ENCODE results near the gene MCTP2.

Gene MCTP2

DNA sequence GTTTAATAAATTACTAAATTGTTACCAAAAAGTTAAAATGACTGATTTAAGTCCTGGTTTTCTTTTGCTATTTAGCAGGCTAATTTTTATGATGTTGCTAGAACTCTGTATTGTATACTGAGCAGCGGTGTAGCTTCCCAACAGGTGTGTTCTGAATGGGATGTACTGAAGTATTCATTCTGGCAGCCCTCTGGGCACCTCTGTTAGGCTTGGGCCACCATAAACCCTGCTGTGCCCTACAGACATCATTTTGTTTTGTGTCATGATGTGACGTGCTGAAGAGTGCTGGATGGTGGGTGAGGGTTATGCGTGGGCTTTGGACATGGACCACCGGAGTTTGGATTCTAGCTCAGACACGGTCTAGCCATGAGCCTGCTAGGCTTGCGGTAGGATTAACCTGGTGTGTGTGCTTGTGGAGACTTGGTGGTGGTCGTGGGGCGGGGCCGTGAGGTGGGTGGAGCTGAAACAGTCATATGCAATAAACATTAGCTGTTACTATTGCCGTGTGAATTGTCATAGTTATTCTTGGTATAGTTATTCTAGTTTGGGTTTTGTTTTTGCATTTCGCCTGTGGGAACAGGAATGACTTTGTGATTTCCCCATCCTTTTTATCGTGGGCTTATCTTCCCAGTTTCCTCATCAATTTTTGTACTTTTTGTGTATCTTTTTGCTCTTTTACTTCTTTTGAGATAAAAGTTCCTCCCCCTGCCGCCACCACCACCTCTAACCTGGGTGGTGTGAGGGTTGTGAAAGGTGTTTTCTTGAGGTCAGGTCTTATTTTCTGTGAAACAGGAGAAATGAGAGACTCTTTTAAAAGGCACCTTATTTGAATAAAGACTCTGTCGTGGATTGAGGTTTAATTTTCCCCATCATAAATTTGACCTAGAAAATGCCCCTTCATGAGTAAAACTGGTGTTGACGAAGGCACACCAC, 93.7 kb downstream of the MCTP2 start:
- ChIA-PET CTCF (interaction anchor here (0.6 to 6.5 kb wide), 17 partner anchors 9 to 1618 kb away, joined by 3 to 115 read pairs (median 4); no protein-coding TSS in a partner anchor), POLR2A (ENCODE audit: low non-redundant PET) (no interaction called here)
- H3K27ac ChIP-seq: no peak overlapping the region
- TF ChIP-seq, protein P1, sequence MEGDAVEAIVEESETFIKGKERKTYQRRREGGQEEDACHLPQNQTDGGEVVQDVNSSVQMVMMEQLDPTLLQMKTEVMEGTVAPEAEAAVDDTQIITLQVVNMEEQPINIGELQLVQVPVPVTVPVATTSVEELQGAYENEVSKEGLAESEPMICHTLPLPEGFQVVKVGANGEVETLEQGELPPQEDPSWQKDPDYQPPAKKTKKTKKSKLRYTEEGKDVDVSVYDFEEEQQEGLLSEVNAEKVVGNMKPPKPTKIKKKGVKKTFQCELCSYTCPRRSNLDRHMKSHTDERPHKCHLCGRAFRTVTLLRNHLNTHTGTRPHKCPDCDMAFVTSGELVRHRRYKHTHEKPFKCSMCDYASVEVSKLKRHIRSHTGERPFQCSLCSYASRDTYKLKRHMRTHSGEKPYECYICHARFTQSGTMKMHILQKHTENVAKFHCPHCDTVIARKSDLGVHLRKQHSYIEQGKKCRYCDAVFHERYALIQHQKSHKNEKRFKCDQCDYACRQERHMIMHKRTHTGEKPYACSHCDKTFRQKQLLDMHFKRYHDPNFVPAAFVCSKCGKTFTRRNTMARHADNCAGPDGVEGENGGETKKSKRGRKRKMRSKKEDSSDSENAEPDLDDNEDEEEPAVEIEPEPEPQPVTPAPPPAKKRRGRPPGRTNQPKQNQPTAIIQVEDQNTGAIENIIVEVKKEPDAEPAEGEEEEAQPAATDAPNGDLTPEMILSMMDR (conservative IDR thresholded peaks at IDR 0.05; ENCODE audit: low read depth): no peak
- peak; percentile 35 for DNase-seq (ENCODE audit: low spot score)

DNA sequence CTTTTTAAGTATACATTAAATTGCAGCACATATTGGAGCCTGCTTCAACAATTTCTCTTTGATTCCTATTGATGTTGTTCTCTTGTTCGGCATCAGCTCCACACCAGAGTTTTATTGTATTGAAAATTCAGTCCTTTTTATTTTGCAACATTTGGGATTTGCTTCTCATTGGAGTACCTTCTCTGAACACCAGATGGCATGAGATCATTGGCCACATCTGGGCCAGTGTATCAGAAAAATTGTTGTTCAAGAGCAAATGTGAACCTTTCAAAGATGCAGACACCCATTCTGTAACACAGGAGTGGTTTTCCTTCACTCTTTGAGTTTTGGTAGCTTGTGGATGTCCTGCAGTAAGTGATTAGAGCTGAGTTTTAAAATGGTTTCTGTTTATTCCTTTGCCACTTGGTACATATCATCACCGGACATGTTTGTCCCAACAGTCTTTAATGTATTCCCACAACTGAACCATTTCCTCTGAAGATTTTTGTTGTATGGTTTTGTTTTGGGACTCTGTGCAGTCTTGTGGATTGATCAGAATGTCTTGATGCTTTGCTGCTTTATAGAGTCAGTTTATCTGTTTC, 96.1 kb downstream of the MCTP2 start:
- peak; percentile 47 for DNase-seq (ENCODE audit: low spot score)
- CTCF ChIA-PET: interaction anchor here (0.5 to 1.1 kb wide), 7 partner anchors 25 to 367 kb away, joined by 3 to 5 read pairs (median 3); no protein-coding TSS in a partner anchor
- H3K27ac ChIP-seq: no peak overlapping the region
- POLR2A ChIA-PET (ENCODE audit: low non-redundant PET): no interaction called here
- TF ChIP-seq, protein P1 (conservative IDR thresholded peaks at IDR 0.05; ENCODE audit: low read depth): peak; percentile 83

DNA sequence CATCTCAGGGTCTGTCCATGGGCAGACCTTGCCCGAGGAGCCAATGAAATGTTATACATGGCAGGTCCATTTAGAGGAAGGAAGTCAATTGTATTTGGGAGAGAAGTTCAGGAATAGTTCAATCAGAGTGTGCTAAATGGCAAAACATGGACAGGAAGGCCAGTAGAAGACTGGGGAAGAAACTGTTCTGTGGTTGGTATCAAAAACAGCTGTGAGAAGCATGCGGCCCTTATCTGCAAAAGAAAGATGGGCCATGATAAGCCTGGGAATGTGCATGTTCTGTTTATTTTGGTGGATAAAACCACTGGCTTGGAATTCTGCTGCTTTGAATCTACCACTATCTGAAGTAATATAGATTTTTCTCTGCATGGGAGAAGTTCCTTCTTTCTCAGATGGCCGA, 100.4 kb downstream of the MCTP2 start:
- CTCF ChIA-PET: no interaction called here
- DNase-seq (ENCODE audit: low spot score): no peak
- POLR2A ChIA-PET (ENCODE audit: low non-redundant PET): no interaction called here
- TF ChIP-seq, protein P1 (conservative IDR thresholded peaks at IDR 0.05; ENCODE audit: low read depth): no peak
- no peak overlapping the region for H3K27ac ChIP-seq

DNA sequence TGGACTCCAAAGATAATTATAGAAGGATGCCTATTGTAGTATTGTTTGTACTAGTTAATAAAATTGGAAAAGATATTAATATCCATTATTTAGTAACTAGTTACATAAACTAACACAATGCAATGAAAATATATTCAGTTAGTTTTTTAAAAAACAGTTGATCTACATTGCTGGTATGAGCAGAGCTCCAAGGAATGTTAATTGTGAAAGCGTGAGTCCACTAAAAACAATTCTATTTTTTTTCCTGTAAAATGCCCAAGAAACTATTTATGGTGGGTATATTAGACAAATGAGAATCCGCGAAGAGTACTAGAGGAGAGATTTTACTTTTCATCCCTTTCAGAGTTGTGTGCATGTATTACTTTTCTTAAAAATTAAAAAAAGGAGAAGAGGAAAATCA, 104.3 kb downstream of the MCTP2 start:
- DNase-seq (ENCODE audit: low spot score): no peak
- H3K27ac ChIP-seq: no peak overlapping the region
- TF ChIP-seq, protein P1 (conservative IDR thresholded peaks at IDR 0.05; ENCODE audit: low read depth): no peak
- ChIA-PET CTCF (no interaction called here), POLR2A (ENCODE audit: low non-redundant PET) (no interaction called here)

DNA sequence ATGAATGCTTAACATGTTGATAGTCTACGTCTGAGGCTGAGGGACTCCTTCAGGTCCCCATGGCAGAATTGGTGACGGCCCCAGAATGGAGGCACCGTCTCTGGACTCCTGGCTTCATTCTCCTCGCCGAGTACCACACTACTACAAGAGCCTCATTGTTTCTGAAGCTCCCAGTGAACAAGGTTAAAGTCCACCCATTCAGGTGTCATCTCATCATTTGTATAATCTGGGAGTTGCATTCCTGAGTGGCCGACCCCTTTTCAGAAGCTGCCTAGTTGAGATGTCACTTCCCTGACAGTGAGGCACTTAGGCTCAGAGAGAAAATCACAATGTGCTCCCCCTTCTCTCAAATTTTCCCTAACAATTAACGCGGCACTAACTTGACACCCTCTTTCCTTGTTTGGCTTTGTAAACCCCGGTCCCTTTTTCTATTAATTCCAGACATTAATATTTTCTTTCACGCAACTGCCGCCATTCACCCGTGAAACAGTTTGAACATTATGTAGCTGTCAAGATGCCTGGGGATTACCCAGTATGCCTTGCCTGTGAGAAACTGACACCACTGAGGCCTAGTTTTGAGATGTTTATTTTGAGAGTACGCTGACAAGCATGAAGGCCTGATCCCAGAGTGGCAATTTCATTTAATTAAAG, 105.6 kb downstream of the MCTP2 start:
- POLR2A ChIA-PET (ENCODE audit: low non-redundant PET): no interaction called here
- no peak for DNase-seq (ENCODE audit: low spot score)
- CTCF ChIA-PET: interaction anchor here (0.6 kb wide), 1 partner anchor 10 kb away, joined by 4 read pairs; no protein-coding TSS in a partner anchor
- TF ChIP-seq, protein P1 (conservative IDR thresholded peaks at IDR 0.05; ENCODE audit: low read depth): no peak
- no peak overlapping the region for H3K27ac ChIP-seq

DNA sequence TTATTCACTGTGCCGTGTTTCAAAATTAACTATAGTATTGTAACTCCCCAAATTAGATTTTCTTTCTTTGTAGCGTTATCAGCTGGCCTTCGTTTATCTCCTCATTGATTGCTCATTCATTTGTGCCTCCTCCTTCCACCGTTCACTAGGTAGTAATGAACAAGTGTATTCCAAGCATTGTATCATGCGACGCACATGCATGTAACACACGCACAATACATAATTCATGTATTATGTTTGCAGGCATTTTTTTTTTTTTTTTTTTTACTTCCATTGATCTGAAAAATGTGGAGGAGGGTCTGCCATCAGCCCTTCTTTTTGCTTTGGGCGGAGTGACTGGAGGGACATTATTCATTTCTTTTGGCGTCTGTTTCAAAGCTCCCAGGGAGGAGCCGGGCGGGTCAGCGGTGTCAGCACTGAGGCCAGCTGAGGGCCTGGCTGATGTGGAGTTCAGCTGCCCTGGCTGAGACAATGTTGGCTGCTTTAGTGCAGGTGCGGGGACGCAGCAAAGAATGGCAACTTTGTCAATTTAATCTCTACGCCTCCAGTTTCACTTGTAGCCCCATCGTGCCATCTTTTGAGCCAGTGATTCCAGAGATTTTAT, 107.0 kb downstream of the MCTP2 start:
- no peak for DNase-seq (ENCODE audit: low spot score)
- CTCF ChIA-PET: interaction anchor here (0.6 to 1.7 kb wide), 3 partner anchors 143 to 1889 kb away, joined by 6 to 9 read pairs (median 7); no protein-coding TSS in a partner anchor
- TF ChIP-seq, protein P1 (conservative IDR thresholded peaks at IDR 0.05; ENCODE audit: low read depth): no peak
- POLR2A ChIA-PET (ENCODE audit: low non-redundant PET): no interaction called here
- no peak overlapping the region for H3K27ac ChIP-seq

Measured in RWPE1 (cell line).